Astrocyte (in vitro differentiated cells and primary cell): ENCODE results near the gene ASPRV1. TPM values are rescaled to one million over a fixed set of nuclear protein-coding genes. Genes with fewer than 3 reads are reported as not detected.
"Not testable (repeated sequence)": the region's sequence is repeated elsewhere in the genome, so short reads cannot be mapped to it uniquely, and the experiment has no call there.

Experiments used
- DNase-seq: peaks from one replicate; pipeline ENCODE4 v3.0.0-alpha.2; 2010; ENCODE audit warnings: low read depth
- FAIRE-seq: peaks from 2 replicates; lab custom pipeline; 2011; peaks lifted over from hg19 to GRCh38; lab: Jason Lieb, UNC
- H2AFZ ChIP-seq: 2 replicates; pipeline ENCODE4 v1.6.0; 2012; ENCODE audit warnings: low read depth, low read length, inconsistent platforms
- H3K27ac ChIP-seq: 2 replicates; pipeline ENCODE4 v1.5.1; 2011; ENCODE audit warnings: low read depth, low read length, inconsistent platforms
- H3K27me3 ChIP-seq: 2 replicates; pipeline ENCODE4 v1.6.0; 2011; ENCODE audit warnings: low read length, inconsistent platforms; ENCODE audit not compliant: insufficient read depth
- H3K36me3 ChIP-seq: 2 replicates; pipeline ENCODE4 v1.5.1; 2011; ENCODE audit warnings: low read length, inconsistent platforms; ENCODE audit not compliant: insufficient read depth
- H3K4me1 ChIP-seq: 2 replicates; pipeline ENCODE4 v1.5.1; 2011; ENCODE audit warnings: low read length, inconsistent platforms; ENCODE audit not compliant: insufficient read depth
- H3K4me2 ChIP-seq: 2 replicates; pipeline ENCODE4 v1.6.0; 2012; ENCODE audit warnings: low read length, inconsistent platforms
- H3K4me3 ChIP-seq: 2 replicates; pipeline ENCODE4 v1.5.1; 2011; ENCODE audit warnings: low read depth, mild to moderate bottlenecking, low read length, inconsistent platforms; ENCODE audit not compliant: insufficient read depth
- H3K79me2 ChIP-seq: 2 replicates; pipeline ENCODE4 v1.6.0; 2012; ENCODE audit warnings: mild to moderate bottlenecking, low read length, inconsistent platforms; ENCODE audit not compliant: insufficient read depth
- H3K9ac ChIP-seq: 2 replicates; pipeline ENCODE4 v1.6.0; 2012; ENCODE audit warnings: mild to moderate bottlenecking, low read length, inconsistent platforms
- H3K9me3 ChIP-seq: 2 replicates; pipeline ENCODE4 v1.5.1; 2012; ENCODE audit warnings: low read depth, mild to moderate bottlenecking, low read length, inconsistent platforms; ENCODE audit not compliant: insufficient read depth
- H4K20me1 ChIP-seq: 2 replicates; pipeline ENCODE4 v1.6.0; 2012; ENCODE audit warnings: low read length, inconsistent platforms; ENCODE audit not compliant: insufficient read depth
- H3K27ac Mint-ChIP-seq: one replicate; pipeline ENCODE4 v1.8.0; 2021; ENCODE audit warnings: mild to moderate bottlenecking, mixed read lengths; ENCODE audit not compliant: unreplicated experiment
- H3K27me3 Mint-ChIP-seq: one replicate; pipeline ENCODE4 v1.8.0; 2021; ENCODE audit warnings: low read depth, mixed read lengths; ENCODE audit not compliant: unreplicated experiment
- H3K36me3 Mint-ChIP-seq: one replicate; pipeline ENCODE4 v1.8.0; 2021; ENCODE audit warnings: low read depth, mixed read lengths; ENCODE audit not compliant: unreplicated experiment
- H3K4me1 Mint-ChIP-seq: one replicate; pipeline ENCODE4 v1.8.0; 2021; ENCODE audit warnings: low read depth, mixed read lengths; ENCODE audit not compliant: unreplicated experiment
- H3K4me3 Mint-ChIP-seq: one replicate; pipeline ENCODE4 v1.8.0; 2021; ENCODE audit warnings: mild to moderate bottlenecking, moderate library complexity, mixed read lengths; ENCODE audit not compliant: unreplicated experiment
- H3K9me3 Mint-ChIP-seq: one replicate; pipeline ENCODE4 v1.8.0; 2021; ENCODE audit warnings: mild to moderate bottlenecking, mixed read lengths; ENCODE audit not compliant: unreplicated experiment
- CTCF ChIP-seq: IDR thresholded peaks from 2 replicates; pipeline ENCODE4 v1.5.1; 2011; ENCODE audit warnings: low read depth, mild to moderate bottlenecking, inconsistent platforms, low read length, moderate library complexity; ENCODE audit not compliant: insufficient read depth
- EZH2 ChIP-seq: IDR thresholded peaks from 2 replicates; pipeline ENCODE4 v1.6.1; 2012; ENCODE audit warnings: mild to moderate bottlenecking, low read length, inconsistent platforms; ENCODE audit not compliant: insufficient read depth
- total RNA-seq: library from RNA; stranded (reverse); gene quantifications from 2 replicates; pipeline ENCODE4 v1.2.1, GENCODE V29; 2021

The ASPRV1 gene
- total RNA-seq, 1 donor from 2014 or later = 0.23 TPM

GRCh38 chr2:70003093-70003830, 41.8 kb upstream of the ASPRV1 start:
- H3K9ac ChIP-seq = no peak overlapping the region
- no peak overlapping the region for H3K27ac ChIP-seq
- no peak overlapping the region for H3K4me2 ChIP-seq
- TF ChIP-seq EZH2 = no peak
- TF ChIP-seq CTCF = no peak
- Mint-ChIP-seq H3K9me3 (no peaks in the 10 kb centered on the region), H3K36me3 (no peaks in the 10 kb centered on the region), H3K4me3 (no peak overlapping the region), H3K4me1 (peaks cover 5% of the 10 kb centered on the region), H3K27me3 (peaks cover 2% of the 10 kb centered on the region), H3K27ac (no peak overlapping the region)
- H3K4me3 ChIP-seq = no peak overlapping the region
- no peaks in the 10 kb centered on the region for H3K4me1 ChIP-seq
- H3K36me3 ChIP-seq = no peaks in the 10 kb centered on the region
- H3K27me3 ChIP-seq = no peaks in the 10 kb centered on the region
- FAIRE-seq (no peak), DNase-seq (no peak)
- H3K79me2 ChIP-seq = no peaks in the 10 kb centered on the region
- H3K9me3 ChIP-seq = no peaks in the 10 kb centered on the region
- H4K20me1 ChIP-seq = no peaks in the 10 kb centered on the region
- no peak overlapping the region for H2AFZ ChIP-seq

GRCh38 chr2:70002241-70002899, 40.9 kb upstream of the ASPRV1 start:
- TF ChIP-seq CTCF (no peak), EZH2 (no peak)
- no peaks in the 10 kb centered on the region for H4K20me1 ChIP-seq
- no peaks in the 10 kb centered on the region for H3K9me3 Mint-ChIP-seq
- no peak overlapping the region for H3K4me3 ChIP-seq
- H3K4me3 Mint-ChIP-seq = no peak overlapping the region
- no peaks in the 10 kb centered on the region for H3K9me3 ChIP-seq
- no peak overlapping the region for H3K4me2 ChIP-seq
- FAIRE-seq (no peak), DNase-seq (no peak)
- H3K27ac Mint-ChIP-seq = no peak overlapping the region
- H3K27ac ChIP-seq = no peak overlapping the region
- no peaks in the 10 kb centered on the region for H3K27me3 ChIP-seq
- H3K4me1 Mint-ChIP-seq = peaks cover 11% of the 10 kb centered on the region
- peaks cover 2% of the 10 kb centered on the region for H3K4me1 ChIP-seq
- no peak overlapping the region for H2AFZ ChIP-seq
- no peaks in the 10 kb centered on the region for H3K79me2 ChIP-seq
- no peaks in the 10 kb centered on the region for H3K36me3 Mint-ChIP-seq
- peaks cover 2% of the 10 kb centered on the region for H3K27me3 Mint-ChIP-seq
- H3K36me3 ChIP-seq = no peaks in the 10 kb centered on the region
- H3K9ac ChIP-seq = no peak overlapping the region

- H3K4me3 ChIP-seq, H3K36me3 Mint-ChIP-seq, H3K27me3 ChIP-seq, DNase-seq, H3K4me3 Mint-ChIP-seq, H3K9me3 Mint-ChIP-seq, H3K4me1 ChIP-seq, H3K79me2 ChIP-seq, H3K27ac ChIP-seq, H3K9me3 ChIP-seq, H4K20me1 ChIP-seq, FAIRE-seq, H3K27ac Mint-ChIP-seq, H3K9ac ChIP-seq, H2AFZ ChIP-seq, H3K27me3 Mint-ChIP-seq, H3K4me2 ChIP-seq, H3K36me3 ChIP-seq: not testable (repeated sequence)
- peaks cover 16% of the 10 kb centered on the region for H3K4me1 Mint-ChIP-seq
Measured at GRCh38 chr2:70000529-70000928, 39.1 kb upstream of the ASPRV1 start.
